Esophagus mucosa (tissue), 1 donor: Measurements from ENCODE around the gene SUSD1. TPM values are rescaled to one million over a fixed set of nuclear protein-coding genes. Genes with fewer than 3 reads are reported as not detected.
"Not testable (repeated sequence)": the region's sequence is repeated elsewhere in the genome, so short reads cannot be mapped to it uniquely, and the experiment has no call there.

Experiments used
- ATAC-seq: fragments of 200-7000 bp; cut with Tn5 transposase; one replicate; pipeline ENCODE4 v1.9.1; 2020
- total RNA-seq: library from RNA; stranded (reverse); gene quantifications from one replicate; pipeline ENCODE4 v1.2.4, GENCODE V29; 2023
- donor health status: DM: yes; HTN: yes; CAD: no.

Gene SUSD1
- total RNA-seq, 1 donor from 2014 or later, result 4.9 TPM

- ATAC-seq, result peak; percentile 24
Observed at GRCh38 chr9:112173489-112174221, 1.4 kb downstream of the SUSD1 start.

- ATAC-seq, result no peak
Observed at GRCh38 chr9:112170968-112171367, 4.1 kb downstream of the SUSD1 start.

- ATAC-seq, result peak; percentile 90
Observed at GRCh38 chr9:112170235-112170634, 4.9 kb downstream of the SUSD1 start.

GRCh38 chr9:112169368-112169767 lies 5.7 kb downstream of the SUSD1 start:
- ATAC-seq, result peak; percentile 79

- ATAC-seq, result peak; percentile 7
Observed at GRCh38 chr9:112168197-112168596, 6.9 kb downstream of the SUSD1 start.

- ATAC-seq, result peak; percentile 68
Observed at GRCh38 chr9:112166176-112167140, 8.6 kb downstream of the SUSD1 start.

GRCh38 chr9:112162621-112163413 lies 12.3 kb downstream of the SUSD1 start:
- no peak for ATAC-seq

- ATAC-seq, result no peak
Observed at GRCh38 chr9:112159781-112160180, 15.3 kb downstream of the SUSD1 start.

- no peak for ATAC-seq
Observed at GRCh38 chr9:112158656-112159367, 16.3 kb downstream of the SUSD1 start.

- no peak for ATAC-seq
Observed at GRCh38 chr9:112157961-112158360, 17.1 kb downstream of the SUSD1 start.

GRCh38 chr9:112157087-112157486 lies 18.0 kb downstream of the SUSD1 start:
- ATAC-seq, result no peak

GRCh38 chr9:112149211-112149610 lies 25.9 kb downstream of the SUSD1 start:
- no peak for ATAC-seq

GRCh38 chr9:112145886-112146285 lies 29.2 kb downstream of the SUSD1 start:
- no peak for ATAC-seq

GRCh38 chr9:112144807-112145206 lies 30.3 kb downstream of the SUSD1 start:
- ATAC-seq, result no peak

- ATAC-seq, result no peak
Observed at GRCh38 chr9:112142420-112142819, 32.7 kb downstream of the SUSD1 start.

- peak; percentile 76 for ATAC-seq
Observed at GRCh38 chr9:112140936-112141335, 34.2 kb downstream of the SUSD1 start.

GRCh38 chr9:112137066-112137465 lies 38.0 kb downstream of the SUSD1 start:
- ATAC-seq, result no peak

GRCh38 chr9:112135706-112136105 lies 39.4 kb downstream of the SUSD1 start:
- ATAC-seq, result peak; percentile 80

- ATAC-seq, result not testable (repeated sequence)
Observed at GRCh38 chr9:112133806-112134205, 41.3 kb downstream of the SUSD1 start.

GRCh38 chr9:112132356-112132755 lies 42.7 kb downstream of the SUSD1 start:
- no peak for ATAC-seq

- no peak for ATAC-seq
Observed at GRCh38 chr9:112130997-112131396, 44.1 kb downstream of the SUSD1 start.

- ATAC-seq, result no peak
Observed at GRCh38 chr9:112130347-112130746, 44.8 kb downstream of the SUSD1 start.
